SHP77 treated with DMSO at 0.1 percent for 48 hours (cell line): ENCODE measurements around the gene EBLN1.

Experiments used
- DNase-seq: peaks from one replicate; lab custom pipeline; 2025; lab: John Stamatoyannopoulos, UW

EBLN1 gene

GRCh38 chr10:22217842-22218241, at the start of gene EBLN1:
Gene EBLN1 (minus strand): TSS chr10:22218015. CDS start chr10:22209983, 8,032 bp downstream.
- no peak for DNase-seq

- no peak for DNase-seq
These were observed 48.2 kb upstream of the EBLN1 start for GRCh38 chr10:22265839-22266537.

GRCh38 chr10:22263106-22263505, 45.3 kb upstream of the EBLN1 start:
- no peak for DNase-seq

GRCh38 chr10:22259280-22259679, 41.5 kb upstream of the EBLN1 start:
- DNase-seq, result no peak

GRCh38 chr10:22258471-22258870, 40.7 kb upstream of the EBLN1 start:
- peak; percentile 29 for DNase-seq

- no peak for DNase-seq
These were observed 35.7 kb upstream of the EBLN1 start for GRCh38 chr10:22253580-22253882.

DNA sequence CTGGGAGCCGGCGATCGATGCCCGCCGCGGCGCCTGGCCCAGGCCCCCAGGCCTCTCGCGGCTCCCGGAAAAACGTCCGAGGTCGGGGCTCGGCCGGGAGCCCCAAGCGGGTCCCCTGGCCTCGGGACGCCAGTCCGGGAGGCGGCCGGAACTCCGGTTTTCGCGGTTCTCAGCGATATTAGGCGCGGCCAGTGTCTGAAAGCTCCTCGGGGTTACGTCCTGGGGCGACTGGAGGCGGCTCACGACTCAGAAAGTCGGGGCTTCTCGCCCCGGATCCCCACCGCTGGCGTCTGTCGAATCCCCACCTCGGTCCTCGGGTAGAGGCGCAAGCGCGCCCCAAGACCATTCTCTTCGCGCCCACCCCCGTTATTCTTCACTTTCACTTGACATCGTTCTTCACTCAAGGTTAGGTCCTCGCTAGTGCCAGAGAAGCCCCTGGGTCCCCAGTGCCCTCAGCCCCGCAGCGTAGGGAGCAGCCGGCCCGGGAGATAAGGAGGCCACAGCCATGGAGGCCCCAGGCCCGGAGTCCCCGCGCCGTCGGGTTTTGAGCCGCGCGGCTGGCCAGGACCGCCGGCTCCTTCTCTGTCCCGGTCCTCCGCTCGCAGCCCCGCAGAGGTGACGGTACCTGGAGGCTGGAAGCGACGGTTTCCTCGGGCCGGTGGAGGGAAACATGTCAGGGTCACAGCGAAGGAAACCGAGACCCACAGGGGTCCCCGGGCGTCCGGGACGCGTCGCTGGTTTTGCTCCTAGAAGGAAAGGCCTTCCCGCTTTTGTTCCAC, 35.2 kb upstream of the EBLN1 start:
- DNase-seq, result no peak

GRCh38 chr10:22252224-22252800, 34.5 kb upstream of the EBLN1 start:
- DNase-seq, result no peak

- no peak for DNase-seq
These were observed 34.0 kb upstream of the EBLN1 start for GRCh38 chr10:22251751-22252223.

GRCh38 chr10:22250897-22251660, 33.3 kb upstream of the EBLN1 start:
- no peak for DNase-seq

GRCh38 chr10:22247636-22248035, 29.8 kb upstream of the EBLN1 start:
- DNase-seq, result no peak

DNA sequence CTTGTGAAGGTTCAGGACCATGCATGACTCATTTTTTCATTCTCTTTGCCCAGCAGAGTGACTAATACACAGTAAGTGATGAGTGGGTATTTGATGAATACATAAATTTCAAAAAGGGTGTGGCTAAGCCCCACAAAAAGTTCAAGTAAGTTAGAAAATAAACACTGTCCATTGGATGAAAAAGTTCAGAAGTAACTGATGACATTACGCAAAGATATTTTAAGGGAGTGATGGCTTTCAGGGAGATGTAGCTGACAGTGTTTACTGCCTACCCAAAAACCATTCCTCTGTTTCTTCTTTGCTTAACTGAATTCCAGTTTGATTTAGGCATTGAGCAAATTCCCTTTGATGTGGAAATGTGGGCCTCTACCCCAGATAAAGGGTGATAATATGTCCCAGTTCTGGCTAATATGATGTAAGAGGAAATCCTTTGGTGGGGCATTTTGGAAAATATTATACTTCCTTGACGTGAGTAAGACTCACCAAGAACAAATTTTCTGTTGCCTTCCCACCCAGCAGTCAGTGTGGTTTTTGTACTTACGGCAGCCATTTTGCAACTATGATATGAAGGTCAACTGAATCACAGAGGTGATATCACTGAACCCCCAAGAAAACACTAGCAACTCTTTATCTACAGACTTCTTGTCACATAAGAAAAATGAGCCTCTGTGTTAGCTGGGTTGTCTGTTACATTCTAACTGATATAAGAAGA, 29.0 kb upstream of the EBLN1 start:
- no peak for DNase-seq

DNA sequence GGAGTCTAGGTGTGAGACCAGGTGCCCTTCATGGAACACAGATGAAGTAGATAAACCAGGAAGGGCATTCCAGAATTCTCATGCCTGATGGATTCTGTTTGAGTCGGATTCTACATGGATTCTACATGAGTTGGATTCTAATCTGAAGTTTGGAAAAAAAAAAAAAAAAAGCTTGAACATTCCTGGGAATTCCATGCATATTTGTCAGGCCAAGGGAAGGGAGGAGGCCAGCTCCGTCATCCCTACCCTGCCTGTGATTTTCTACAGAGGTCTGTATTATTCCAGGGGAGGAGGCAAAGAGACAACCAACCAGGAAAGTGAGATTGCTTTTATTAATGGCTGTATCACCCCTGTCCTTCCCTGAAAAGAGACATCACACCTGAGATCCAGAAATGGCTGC, 27.8 kb upstream of the EBLN1 start:
- DNase-seq, result no peak

- DNase-seq, result no peak
These were observed 27.0 kb upstream of the EBLN1 start for GRCh38 chr10:22244855-22245254.

GRCh38 chr10:22244001-22244400, 26.2 kb upstream of the EBLN1 start:
- DNase-seq, result no peak

GRCh38 chr10:22243321-22243720, 25.5 kb upstream of the EBLN1 start:
- no peak for DNase-seq

DNA sequence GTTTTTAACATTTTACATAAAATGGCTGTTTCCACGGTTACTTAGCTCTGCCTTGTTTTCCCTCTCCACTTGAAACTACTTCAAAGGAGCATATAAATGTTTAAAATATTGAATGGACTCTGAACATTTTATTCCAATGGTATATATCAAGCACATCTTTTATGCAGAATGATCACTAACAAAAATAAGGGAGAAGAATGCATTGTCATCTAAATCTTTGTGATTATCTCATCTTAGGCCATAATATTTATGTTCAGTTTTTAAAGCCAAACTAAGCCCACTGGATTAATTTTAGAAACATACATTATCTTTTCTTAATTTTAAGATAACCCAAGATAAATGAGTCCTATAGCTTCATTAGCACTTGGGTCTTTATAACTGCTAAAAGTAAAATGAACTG, 13.4 kb upstream of the EBLN1 start:
- no peak for DNase-seq

GRCh38 chr10:22230158-22230833, 12.5 kb upstream of the EBLN1 start:
- DNase-seq, result peak; percentile 74

DNA sequence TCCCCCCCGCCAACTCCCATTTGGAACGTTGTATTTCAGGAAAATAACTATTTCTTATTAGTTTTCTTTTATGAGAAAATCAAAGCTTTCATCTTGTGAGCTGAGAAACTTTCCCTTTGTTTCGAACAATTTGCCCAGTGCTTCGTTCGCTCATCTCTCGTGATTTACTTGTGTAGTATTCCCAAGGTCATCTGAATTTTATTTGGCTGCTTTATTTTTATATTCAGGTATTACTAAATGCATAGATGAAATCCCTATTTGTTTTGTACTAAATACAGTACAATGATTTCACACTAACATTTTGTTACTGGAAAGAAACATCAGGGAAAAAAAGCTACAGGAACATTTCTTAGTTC, 12.0 kb upstream of the EBLN1 start:
- no peak for DNase-seq

GRCh38 chr10:22228943-22229801, 11.4 kb upstream of the EBLN1 start:
- DNase-seq, result peak; percentile 81
